Fibroblast of the conjunctiva (primary cell): ENCODE results near the gene STIP1.
A peak's percentile ranks its signal among the peaks of the same experiment; 100 is the strongest.
"Not testable (repeated sequence)": the region's sequence is repeated elsewhere in the genome, so short reads cannot be mapped to it uniquely, and the experiment has no call there.

Source experiments
- DNase-seq: peaks from one replicate; pipeline ENCODE4 v3.0.0-alpha.2; 2010; ENCODE audit warnings: low read depth

Gene STIP1

DNA sequence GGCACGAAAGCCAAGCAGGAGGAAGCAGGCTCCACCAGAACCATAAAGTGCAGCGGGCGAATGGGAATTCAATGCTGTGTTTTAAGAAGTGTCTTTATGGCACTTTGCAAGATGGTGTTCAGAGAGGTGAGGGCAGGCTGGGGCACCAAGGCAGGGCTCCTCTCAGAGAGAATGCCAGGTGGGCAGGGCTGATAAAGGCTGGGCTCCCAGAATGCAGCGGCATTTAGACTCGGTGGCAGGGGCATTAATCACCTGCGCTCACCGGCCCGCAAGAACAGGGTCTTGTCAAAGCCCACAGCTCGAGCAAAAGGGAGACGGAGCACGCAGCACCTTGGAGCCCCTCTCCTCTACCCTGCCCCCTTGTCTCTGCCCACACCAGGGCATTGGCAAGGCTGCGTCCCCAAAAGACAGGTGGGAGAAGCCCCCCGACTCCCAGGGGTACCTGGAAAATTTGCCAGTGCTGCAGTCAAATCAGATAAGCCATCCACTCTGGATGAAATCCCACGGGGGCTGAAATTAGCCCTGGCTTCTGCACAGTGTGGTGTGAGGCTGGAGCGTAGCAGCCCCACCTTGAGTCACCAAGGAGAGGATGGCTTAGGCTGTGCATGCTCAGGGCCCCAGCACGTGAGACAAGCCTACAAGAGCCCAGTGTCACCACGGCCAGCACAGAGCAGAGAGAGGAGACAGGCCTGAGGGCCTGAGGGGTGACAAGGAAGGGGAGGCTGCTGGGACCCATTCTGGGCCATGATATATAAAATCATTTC is 28.2 kb upstream of the STIP1 start:
- no peak for DNase-seq

DNA sequence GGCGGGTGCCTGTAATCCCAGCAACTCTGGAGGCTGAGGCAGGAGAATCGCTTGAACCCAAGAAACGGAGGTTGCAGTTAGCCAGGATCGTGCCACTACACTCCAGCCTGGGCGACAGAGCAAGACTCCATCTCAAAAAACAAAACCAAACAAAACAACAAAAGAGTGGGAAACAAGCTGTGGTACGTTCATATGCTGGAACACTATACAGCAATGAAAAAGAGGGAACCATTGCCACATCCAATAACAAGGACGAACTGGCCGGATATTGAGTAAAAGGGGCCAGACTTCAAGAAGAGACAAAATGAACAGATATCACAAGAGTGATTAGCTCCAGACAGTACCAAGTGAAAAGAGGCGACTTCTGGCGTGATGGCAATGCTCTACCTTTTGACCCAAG is 24.9 kb upstream of the STIP1 start:
- no peak for DNase-seq

DNA sequence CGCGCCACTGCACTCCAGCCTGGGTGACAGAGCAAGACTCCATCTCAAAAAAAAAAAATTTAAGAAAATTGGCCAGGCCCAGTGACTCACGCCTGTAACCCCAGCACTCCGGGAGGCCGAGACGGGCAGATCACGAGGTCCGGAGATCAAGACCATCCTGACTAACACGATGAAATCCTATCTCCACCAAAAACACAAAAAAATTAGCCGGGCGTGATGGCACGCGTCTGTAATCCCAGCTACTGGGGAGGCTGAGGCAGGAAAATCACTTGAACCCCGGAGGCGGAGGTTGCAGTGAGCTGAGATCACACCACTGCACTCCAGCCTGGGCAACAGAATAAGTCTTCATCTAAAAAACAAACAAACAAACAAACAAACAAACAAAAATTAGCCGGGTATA is 23.2 kb upstream of the STIP1 start:
- DNase-seq = not testable (repeated sequence)

DNA sequence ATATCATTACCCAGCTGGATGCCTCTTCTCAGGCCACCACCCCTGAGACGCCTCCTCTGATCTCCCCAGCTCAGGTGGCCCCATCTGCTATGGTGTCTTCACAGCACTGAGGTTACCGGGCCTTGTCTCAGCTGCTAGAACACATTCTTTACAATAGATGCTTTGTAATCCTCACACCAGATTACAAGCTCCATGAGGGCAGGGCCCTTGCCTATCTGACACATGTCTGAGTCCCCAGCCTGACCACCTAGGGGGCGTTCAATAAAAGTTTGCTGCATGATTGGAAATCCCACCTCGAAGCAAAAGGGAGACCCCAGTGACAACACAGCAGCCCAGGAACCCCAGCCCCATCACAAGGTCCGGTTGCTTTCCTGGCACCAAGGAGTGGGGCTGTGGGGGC is 22.0 kb upstream of the STIP1 start:
- DNase-seq = no peak

DNA sequence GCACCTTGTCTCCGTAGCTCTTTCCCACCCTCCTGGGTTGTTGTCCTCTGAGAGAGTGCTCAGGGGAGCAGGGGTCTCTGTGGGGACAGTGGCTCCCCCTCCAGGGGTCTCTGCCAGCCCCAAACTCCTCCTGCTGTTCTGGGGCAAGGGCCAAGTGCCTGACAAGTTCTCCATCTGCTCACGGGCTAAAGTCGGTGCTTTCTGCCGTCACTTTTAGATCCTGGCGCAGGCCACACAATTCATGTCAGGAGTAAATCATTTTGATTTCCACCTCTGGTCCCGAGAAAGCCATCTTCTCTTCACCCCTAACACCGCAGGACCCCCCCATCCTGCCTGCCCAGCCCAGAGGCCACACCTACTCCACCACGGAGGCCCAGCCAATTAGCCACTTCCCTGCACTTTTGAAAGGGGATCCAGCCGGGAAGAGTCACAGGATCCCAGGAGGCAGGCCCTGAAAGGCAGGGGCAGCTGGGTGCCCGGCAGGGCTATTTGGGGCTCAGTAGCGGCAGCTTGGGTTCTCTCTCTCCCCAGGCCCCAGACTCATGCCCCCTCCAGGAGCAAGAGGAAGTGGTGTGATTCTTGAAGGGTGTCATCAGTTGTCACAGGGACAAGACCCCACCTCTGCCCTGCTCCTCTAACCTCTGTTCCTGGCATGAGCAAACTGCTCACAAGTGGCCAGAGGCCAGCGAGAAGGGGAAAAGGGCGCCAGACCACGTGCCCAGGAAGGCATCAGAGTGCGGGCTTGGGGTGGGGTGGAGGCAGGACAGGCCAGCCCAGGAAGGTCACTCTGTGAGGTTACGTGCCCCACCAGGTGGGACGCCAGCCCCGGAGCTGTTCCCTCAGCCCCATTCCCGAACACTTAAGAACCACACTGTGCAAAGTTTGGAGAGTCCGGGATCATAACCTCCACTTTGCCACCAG is 21.3 kb upstream of the STIP1 start:
- DNase-seq = no peak

DNA sequence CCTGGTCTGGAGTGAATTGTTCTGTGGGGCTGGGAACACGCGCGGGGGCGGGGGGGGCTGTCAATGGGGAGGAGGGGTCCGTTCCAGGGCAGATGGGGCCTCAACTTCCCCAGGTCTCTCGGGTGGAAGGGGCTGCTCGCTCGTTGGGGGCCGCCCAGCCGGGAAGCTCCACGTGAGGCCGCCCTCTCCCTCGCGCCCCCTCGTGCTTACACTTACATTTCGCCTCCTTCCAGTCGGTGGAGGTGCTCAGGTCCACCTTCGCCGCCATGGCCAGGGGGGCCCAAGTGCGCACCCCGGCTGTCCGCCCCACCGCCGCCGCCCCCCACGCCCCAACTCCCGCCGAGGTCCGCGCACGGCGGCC is 20.5 kb upstream of the STIP1 start:
- no peak for DNase-seq

DNA sequence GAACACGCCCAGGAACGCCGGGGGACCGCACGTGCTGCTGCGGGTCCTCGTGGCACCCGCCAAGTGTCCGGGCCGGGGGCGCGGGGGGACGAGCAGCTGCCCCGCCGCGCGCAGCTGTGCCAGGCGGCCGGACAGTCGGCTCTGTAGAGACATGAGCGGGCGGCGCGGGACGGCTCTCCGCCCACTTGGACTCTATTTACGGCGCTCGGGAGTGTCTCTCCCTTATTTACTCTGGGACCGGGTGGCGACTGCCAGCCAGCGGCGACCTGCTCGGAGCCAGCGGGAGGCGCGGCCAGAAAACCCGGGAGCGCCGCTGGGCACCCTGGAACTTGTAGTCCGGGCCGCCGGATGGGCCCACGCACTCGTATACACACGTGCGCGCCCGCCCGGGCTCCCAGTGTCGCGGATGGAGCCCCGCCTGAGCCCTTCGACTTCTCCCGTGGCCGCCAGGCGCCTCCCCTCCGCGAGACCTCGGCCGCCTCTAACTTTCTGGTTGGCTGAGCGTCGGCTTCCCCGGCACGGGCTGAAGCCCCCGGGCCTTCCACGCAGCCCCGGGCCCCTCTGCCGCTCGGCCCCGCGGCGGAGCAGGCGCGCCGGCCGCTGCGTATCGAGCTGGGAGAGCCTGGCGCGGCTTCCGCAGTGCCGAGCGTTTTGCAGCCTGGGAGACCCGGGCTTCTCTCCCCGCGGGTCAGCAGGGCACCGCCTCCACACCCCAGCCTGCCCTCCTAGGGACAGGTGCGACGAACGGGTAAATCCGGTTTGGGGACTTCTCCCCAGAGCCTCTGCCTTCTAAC is 19.9 kb upstream of the STIP1 start, which contains the start of gene MACROD1:
Gene MACROD1 (minus strand): TSS at position 272 of the 794 bp plus-strand sequence. CDS start 119 bp downstream, at position 153.
- DNase-seq = peak; percentile 51

DNA sequence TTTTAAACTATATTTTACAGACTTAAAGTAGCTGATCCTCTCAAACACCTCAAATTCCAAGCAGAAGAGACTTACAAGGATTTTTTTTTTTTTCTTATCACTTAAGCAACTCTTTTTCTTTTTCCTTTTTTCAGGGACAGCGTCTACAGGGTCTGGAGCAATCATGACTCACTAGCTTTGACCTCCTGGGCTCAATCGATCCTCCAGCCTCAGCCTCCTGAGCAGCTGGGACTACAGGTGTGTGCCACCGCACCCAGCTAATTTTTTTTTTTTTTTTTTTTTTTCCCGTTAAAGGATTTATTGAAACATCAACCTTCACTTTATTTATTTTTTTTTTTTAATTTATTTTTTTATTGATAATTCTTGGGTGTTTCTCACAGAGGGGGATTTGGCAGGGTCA is 15.6 kb upstream of the STIP1 start:
- no peak for DNase-seq

DNA sequence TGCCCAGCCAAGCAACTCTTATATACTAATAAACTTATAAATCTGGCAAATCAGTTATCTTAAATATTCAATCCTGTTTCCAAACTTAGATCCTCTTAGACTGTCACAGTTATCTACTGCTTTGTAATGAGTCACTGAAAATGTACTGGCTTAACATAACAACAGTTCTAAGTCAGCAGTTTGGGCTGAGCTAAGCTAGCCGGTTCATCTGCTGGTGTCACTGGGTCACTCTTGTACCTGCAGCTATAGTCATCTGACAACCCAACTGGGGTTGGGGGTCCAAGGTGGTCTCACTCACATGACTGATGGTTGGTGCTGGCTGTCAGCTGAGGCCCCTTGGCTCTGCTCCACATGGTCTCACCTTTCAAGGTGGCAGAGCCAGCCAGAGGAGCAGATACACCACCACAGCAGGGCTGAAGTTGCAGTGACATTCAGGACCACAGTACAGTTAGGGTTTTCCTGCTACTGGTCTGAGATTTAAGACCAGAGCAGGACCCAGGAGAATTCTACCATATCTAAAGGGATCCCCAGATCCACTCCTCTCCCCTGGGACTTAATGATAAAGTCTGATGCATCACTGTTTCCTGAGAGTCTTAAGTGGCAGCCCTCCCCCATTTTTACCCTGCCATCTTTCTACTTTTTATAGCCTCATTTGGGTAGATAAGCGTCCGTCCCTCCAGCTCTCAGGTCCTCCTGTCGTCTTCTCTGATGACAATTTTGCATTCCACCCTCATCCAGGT is 12.2 kb upstream of the STIP1 start:
- no peak for DNase-seq

DNA sequence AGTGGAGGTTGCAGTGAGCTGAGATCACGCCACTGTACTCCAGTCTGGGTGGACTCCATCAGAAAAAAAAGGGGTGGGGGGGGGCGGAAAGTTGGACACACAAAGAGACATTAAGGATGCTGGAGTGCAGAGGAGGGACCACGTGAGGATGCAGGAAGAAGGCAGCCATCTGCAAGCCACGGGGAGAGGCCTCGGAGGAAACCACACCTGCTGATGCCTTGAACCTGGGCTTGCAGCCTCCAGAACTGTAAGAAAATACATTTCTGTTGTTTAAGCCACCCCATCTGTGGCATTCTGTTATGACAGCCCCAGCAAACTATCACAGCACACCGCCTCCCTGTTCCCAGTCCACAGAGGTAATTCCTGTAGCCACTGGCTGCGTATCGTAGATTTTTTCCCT is 9.2 kb upstream of the STIP1 start:
- DNase-seq = no peak

DNA sequence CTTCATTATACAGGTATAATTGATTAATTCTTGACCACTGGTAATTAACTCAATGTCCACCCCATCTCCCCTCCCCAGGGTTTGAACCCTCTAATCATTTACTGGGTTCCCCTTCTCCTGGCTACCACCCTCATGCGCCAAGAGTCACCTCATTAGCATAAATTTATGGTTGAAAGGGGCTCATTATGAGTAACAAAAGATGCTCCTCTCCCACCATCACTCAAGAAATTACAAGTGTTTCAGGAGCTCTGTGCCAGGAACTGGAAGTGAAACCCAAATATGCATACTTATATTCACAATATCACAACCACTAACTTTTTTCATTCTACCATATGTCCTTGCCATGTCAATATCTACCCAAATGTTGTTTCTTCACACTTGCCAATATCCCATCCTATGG is 7.8 kb upstream of the STIP1 start:
- no peak for DNase-seq

DNA sequence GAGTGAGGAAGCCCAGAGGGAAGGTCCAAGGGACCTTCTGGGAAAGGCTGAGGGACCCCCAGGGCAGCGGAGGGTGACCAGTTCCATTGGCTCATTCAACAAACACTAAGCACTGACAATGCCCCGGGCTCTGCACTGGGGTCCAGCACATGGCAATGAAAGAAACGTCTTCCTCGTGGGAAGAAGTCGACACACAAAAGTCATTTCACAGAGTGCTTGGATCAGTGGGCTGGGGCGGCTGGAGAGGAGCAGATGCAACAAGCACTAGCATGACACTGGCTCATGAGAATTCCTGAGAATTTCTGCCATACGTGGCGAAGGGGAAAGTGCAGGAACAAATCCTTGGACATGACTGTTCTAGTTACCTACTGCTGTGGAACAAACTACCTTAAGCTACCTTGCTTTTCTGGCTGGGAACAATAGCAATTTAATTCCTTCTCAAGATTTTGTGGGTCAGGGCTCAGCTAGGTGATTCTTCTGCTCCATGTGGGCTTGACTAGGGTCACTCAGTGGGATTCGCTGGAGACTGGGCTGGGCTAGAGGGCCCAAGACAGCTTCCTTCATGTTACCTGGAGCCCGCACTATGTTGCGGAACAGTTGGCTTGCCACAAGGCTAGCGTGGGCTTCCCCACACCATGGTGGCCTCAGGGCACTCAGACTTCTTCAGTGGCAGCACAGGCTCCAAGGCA is 6.9 kb upstream of the STIP1 start:
- DNase-seq = no peak

DNA sequence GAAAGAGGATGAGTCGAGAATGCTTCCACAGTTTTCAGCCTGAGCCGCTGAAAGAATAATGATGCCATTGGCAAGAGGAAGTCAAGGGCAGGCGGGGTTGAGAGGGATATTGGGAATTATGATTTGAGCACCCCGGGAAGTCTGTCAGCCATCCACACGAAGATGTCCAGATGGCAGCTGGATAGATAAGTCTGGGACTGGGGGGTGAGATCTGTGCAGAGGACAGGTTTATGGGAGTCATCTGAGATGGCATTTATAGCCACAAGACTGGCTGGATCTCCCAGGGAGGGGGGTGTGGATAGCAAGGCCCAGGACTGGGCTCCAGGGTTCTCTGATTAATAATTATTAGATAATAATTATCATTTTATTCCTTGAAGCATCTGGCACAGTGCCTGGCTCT is 5.1 kb upstream of the STIP1 start:
- DNase-seq = no peak

DNA sequence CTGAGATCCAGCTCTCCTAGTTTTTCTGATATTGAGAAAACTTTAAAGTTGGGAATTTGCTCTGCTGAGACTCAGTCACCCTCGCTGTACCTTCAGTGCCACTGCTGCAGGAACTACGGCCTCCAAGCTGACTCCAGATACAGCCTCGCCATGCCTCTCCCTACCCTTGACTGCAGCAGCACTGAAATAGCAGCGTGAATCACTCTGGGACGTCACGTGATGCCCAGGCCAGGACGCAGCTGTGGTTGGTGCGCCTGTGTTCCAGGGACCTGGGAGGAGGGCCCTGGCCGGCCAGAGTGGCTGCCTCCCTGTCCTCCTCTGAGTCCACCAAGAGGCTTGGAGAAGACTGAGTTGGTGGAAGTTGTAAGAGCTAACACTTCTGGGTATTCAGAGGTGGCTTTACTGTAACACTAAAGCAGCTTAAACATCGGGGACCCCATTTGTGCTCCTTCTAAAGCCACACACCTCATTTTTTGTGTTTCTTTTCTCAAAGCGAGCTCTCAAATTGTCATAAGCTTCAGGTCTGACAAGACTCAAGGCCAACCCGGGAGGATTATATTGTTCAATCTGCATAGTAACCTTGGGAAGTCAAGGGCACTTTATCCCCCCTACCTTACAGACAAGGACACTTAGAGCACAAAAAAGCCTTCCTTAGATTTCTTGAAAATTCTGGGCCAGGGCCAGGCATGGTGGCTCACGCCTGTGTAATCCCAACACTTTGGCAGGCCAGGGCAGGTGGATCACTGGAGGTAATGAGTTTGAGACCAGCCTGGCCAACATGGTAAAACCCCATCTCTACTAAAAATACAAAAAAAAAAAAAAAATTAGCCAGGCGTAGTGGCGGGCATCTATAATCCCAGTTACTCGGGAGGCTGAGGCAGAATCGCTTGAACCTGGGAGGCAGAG is 4.2 kb upstream of the STIP1 start:
- DNase-seq = peak; percentile 80

DNA sequence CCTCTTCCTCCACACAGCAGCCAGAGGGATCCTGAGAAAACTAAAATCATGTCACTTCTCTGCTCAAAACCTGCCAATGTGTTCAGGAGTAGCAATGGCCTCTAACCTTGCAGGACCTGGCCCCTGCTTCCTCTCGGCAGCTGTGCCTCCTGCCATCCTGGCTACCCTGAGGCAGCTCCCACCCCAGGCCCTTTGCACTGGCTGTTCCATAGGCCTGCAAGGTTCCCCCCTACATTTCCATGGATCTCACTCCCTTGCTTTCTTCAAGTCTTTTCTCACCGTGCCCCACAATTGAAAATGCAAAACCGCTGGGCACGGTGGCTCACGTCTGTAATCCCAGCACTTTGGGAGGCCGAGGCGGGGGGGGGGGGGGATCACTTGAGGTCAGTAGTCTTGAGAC is 2.1 kb upstream of the STIP1 start:
- DNase-seq = no peak

DNA sequence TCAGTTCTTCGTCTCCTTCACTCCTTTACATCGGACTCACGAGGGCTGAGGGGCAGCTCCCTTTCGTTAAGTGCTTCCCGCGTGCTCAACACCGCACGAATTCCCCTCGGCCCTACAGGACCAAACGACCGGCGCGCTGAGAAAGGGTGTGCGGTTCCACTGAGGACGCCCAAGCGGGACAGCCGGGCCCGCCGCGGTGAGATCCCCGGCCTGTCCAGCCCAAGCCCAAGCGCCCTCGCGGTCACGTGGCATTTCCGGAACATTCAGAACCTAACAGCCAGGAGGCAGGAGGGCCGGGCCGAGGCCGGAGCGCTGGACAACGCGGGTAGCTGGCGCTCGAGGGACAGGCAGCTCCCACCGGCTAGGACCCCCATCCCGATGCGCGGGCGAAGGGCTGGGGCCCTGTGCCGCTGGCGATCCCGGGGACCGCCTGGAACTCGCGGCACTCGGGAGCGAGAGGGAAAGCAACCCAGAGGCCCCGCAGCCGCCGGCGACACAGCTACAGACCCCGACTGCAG is 737 bp upstream of the STIP1 start:
- DNase-seq = peak; percentile 75

DNA sequence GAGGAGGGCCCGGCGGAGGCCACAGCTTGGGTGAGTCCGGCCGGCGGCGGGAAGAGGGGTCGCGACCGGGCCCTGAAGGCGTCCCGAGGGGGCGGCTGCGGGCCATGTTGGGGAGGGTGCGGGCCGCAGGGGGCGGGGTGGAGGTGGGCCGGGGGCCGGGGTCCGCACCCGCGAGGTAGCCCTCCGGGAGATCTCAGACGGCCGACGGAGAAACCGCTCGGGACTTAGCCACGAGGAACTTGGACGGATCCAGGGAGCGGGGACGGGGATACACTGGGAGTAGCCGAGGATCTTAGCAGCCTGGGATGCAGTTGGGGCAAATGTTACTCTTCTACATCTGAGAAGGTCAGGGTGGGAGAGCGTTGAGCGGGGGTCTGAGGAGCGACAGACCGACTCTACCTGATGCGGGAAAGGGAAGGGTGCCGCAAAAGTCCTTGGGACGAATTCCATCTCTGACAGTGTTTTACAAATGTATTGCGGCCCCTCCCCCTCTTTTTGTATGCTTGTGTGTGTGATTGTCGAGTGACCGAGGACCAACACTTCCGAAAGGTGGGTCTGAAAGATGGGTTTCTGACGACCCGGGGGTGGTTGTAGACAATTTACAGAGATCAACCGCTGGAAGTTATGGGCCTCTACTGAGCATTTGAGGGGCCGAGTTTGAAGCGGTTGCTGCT is 658 bp downstream of the STIP1 start:
- DNase-seq = no peak

DNA sequence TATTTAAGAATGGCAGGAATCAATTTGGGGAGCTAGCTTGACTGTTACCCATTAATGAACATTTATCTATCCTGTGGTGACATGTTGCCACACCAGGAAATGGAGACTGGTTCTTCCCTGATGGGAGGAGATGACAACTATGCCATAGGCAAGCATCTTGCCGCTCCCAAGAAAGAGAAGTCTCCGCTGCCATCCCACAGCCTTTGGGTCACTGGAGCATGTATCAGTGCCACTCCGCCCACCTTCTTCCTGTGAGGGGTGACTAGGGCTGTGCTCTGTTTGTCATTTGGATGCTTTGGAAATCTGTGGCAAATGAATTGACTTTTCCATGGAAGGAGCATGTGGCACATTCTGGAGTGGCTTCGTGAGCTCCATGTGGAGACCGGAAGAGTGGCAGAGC is 6.5 kb downstream of the STIP1 start:
- DNase-seq = no peak

DNA sequence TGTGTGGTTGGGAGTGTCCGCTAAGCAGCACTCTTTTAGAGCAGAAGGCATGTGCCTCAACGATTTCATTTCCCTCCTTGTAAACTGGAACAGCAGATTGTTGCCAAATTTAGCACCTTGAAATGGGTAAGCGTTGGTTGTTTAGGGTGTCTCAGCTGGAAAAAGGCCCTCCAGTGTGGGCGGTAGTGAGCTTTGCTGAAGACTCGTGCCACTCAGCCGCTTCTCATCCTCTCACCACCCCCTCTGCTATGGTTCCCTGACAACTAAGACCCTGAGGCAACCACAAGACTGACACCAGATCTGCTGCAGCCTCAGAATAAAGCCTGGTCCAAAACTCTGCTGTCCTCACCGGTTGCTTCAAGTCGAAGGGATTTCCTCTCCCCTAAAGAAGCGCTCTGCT is 10.7 kb downstream of the STIP1 start:
- DNase-seq = no peak
